HG02870 (cell line): ENCODE data around the gene ZNF20.
"Not testable (repeated sequence)": the region's sequence is repeated elsewhere in the genome, so short reads cannot be mapped to it uniquely, and the experiment has no call there.

ENCODE experiments used
- ATAC-seq: cut with Tn5 transposase; IDR thresholded peaks from one replicate; pipeline ENCODE4 v1.9.1; 2021; ENCODE audit warnings: mild to moderate bottlenecking, moderate library complexity; ENCODE audit not compliant: unreplicated experiment

ZNF20 gene

GRCh38 chr19:12113121-12113520 is 27.0 kb downstream of the ZNF20 start:
- no peak for ATAC-seq

- no peak for ATAC-seq
These were observed 27.4 kb downstream of the ZNF20 start for GRCh38 chr19:12112701-12113100.

DNA sequence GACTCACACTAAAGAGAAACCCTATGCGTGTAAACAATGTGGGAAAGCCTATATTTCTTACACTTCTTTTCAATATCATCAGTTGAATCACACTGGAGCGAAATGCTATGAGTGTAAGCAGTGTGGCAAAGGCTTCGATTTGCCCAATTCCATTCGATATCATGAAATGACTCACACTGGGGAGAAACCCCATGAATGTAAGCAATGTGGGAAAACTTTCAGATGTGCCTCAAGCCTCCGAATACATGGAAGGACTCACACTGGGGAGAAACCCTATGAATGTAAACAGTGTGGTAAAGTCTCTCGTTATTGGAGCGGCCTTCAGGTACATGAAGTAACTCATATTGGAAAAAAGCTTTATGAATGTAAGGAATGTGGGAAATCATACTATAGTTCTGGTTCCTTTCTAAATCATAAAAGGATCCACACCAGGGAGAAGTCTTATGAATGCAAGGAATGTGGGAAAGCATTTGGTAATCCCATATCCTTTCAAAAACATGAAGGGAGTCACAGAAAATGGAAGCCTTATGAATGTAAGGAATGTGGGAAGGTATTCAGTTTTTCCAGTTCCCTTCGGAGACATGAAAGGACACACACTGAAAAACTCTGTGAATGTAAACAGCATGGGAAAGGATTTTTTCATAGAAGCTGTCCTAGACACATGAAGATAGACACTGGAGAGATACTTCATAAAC is 28.1 kb downstream of the ZNF20 start:
- ATAC-seq, result no peak

DNA sequence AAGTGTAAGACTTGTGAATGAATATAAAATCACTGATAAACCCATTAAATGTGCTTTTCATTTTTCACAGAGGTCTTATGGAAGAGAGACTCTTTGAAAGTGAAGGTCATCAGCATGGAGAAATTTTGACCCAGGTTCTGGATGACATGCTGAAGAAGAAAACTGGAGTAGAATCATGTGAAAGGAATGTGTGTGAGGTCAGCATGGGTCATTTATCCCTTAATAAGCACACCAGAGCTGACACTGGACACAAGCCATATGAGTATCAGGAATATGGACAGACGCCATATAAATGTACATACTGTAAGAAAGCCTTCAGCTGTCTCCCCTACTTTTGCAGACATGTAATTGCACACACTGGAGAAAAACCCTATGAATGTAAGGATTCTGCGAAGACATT is 29.0 kb downstream of the ZNF20 start:
- ATAC-seq, result no peak

DNA sequence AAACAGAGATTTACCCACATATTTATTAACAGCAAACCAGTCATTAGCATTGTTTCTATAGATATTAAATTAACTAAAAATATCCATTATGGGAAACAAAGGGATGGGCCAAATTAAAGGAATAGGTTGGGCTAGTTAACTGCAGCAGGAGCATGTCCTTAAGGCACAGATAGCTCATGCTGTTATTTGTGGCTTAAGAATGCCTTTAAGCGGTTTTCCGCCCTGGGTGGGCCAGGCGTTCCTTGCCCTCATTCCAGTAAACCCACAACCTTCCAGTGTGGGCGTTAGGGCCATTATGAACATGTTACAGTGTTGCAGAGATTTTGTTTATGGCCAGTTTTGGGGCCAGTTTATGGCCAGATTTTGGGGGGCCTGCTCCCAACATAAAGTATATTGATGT is 36.2 kb downstream of the ZNF20 start:
- ATAC-seq, result not testable (repeated sequence)

GRCh38 chr19:12098040-12098439 is 42.1 kb downstream of the ZNF20 start:
- no peak for ATAC-seq

DNA sequence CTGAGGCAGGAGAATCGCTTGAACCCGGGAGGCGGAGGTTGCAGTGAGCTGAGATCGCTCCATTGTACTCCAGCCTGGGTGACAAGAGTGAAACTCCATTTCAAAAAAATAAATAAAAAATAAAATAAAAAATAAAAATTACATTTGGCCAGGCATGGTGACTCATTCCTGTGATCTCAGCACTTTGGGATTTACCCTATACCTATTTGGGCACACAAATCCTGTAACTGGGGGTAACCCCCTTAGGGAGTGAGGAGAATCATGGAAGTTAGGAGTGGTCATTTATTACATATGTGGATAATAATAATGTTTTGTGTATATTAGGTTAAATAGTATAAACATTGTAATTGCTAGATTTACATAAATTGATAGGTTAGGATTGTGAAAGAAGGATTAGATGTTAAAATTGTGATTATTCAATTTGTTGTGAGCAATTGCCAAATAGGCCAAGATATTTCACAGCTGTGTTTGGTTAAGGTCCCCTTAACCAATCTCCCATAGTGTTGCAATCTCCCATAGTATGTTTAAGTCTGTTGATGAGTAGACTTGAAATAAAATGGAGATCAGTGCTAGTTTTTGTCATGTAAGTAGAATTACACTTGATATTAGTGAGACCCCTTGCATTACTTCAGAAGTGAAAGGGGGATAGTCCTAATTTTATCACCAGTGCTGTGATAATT is 44.9 kb downstream of the ZNF20 start:
- no peak for ATAC-seq

DNA sequence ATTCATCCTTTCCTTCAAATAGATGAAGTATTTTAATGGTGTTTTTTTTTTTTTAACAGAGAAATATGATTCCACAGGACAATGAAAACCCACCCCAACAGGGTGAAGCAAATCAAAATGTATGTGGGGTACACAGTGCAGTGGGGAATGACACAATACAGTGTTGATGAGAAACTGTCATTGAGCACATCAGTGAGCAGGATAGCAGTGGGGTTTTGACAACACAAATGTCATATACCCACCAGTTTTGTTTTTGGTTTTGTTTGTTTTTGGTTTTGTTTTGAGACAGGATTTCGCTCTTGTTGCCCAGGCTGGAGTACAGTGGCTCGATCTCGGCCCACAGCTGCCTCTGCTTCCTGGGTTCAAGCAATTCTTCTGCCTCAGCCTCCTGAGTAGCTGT is 46.4 kb downstream of the ZNF20 start:
- no peak for ATAC-seq

GRCh38 chr19:12092956-12093355 is 47.2 kb downstream of the ZNF20 start:
- ATAC-seq, result no peak

DNA sequence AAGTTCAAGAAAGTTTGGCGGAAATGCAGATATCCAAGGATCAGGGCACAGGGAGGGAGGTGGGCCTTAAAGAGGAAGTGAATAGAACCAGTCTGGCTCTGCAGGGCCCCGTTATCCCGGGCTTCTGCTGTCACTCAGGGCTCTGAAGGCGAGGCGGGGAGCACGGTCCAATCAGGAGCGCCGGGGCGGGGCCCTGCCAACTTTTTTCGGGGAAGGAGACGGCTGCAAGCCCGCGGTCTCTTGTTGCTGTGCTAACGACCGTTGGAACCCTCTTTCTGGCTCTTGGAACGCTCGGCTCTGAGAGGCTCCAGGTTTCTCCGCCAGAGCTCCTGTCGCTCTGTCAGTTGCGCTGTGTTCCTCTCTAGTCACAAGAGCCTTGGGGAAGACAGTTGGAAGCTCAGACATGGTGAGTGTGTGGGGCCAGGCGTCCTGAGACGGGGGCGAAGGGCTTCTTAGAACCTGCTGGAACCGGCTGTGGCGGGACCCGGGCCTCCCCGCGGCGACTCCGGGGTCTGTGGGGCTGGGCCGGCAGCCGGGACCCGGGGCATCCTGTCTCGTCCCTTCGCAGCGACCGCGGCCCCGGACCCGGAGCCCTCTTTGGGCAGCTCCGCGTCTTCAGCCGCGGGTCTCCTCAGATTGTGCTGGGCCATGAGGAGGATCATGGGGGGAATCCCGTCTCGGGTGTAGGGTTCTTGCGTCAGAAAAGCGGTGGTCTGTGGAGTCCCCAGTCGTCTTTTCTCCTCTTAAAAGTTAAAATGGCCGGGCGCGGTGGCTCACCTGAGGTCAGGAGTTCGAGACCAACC is 47.9 kb downstream of the ZNF20 start:
- ATAC-seq, result no peak

- ATAC-seq, result no peak
These were observed 49.3 kb downstream of the ZNF20 start for GRCh38 chr19:12090807-12091206.

DNA sequence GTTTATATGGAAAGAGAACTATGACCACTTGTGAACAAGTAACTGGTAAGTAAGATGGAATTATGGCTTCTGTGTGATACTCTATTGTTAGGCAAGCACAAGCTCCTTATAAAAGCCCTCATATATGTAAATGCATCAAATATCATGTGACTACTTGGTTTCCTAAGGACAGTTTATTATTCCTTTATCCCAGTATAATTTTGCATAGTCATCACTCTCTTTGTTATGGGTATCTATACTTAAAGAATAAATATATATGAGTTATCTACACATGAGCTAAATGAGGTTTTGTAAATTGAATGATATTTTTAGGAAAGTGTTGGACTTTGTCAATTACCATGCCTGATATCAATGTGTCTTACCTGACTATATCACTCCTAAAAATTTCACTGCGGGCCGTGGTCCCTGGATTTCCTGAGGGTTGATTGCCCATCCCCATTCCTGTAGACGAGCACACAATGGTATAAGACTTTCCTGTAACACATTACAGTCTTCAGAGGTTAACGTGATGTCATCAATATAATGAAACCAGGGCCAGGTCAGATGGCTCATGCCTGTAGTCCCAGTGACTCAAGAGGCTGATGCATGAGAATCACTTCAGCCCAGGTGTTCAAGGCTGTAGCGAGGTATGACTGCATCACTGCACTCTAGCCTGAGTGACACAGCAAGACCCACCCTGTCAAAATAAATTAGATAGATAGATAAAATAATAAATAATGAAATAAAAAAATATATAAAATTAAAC is 54.9 kb downstream of the ZNF20 start:
- ATAC-seq, result no peak

- ATAC-seq, result not testable (repeated sequence)
These were observed 56.8 kb downstream of the ZNF20 start for GRCh38 chr19:12083336-12083735.
